Measurements from ENCODE around the gene ZBTB40.

Gene ZBTB40

GRCh38 chr1:22496536-22497160 lies 45.0 kb downstream of the ZBTB40 start:
- Histone ChIP-seq H3K36me3 (ENCODE audit: control insufficient read depth, insufficient read depth, low read length) (no peaks in the 10 kb centered on the region), H3K27me3 (replicated peaks; ENCODE audit: control insufficient read depth, insufficient read depth, low read length) (no peaks in the 10 kb centered on the region), H3K4me3 (replicated peaks; ENCODE audit: low read depth, low read length) (no peak overlapping the region)
- DNase-seq (ENCODE audit: extremely low read depth, insufficient read length), result no peak
- TF ChIP-seq CTCF (IDR thresholded peaks at IDR 0.05; ENCODE audit: insufficient read depth, low read length, poor library complexity, severe bottlenecking), result no peak

- no peak overlapping the region for H3K4me3 ChIP-seq (replicated peaks; ENCODE audit: low read depth, low read length)
- no peaks in the 10 kb centered on the region for H3K27me3 ChIP-seq (replicated peaks; ENCODE audit: control insufficient read depth, insufficient read depth, low read length)
- no peak for DNase-seq (ENCODE audit: extremely low read depth, insufficient read length)
- no peaks in the 10 kb centered on the region for H3K36me3 ChIP-seq (ENCODE audit: control insufficient read depth, insufficient read depth, low read length)
- no peak for TF ChIP-seq CTCF (IDR thresholded peaks at IDR 0.05; ENCODE audit: insufficient read depth, low read length, poor library complexity, severe bottlenecking)
These were observed 46.8 kb downstream of the ZBTB40 start for GRCh38 chr1:22498463-22498862.

GRCh38 chr1:22500058-22500457 lies 48.4 kb downstream of the ZBTB40 start:
- H3K4me3 ChIP-seq (replicated peaks; ENCODE audit: low read depth, low read length), result no peak overlapping the region
- no peaks in the 10 kb centered on the region for H3K27me3 ChIP-seq (replicated peaks; ENCODE audit: control insufficient read depth, insufficient read depth, low read length)
- no peak for DNase-seq (ENCODE audit: extremely low read depth, insufficient read length)
- no peaks in the 10 kb centered on the region for H3K36me3 ChIP-seq (ENCODE audit: control insufficient read depth, insufficient read depth, low read length)
- no peak for TF ChIP-seq CTCF (IDR thresholded peaks at IDR 0.05; ENCODE audit: insufficient read depth, low read length, poor library complexity, severe bottlenecking)

- no peak for DNase-seq (ENCODE audit: extremely low read depth, insufficient read length)
- no peak overlapping the region for H3K4me3 ChIP-seq (replicated peaks; ENCODE audit: low read depth, low read length)
- no peaks in the 10 kb centered on the region for H3K36me3 ChIP-seq (ENCODE audit: control insufficient read depth, insufficient read depth, low read length)
These were observed 48.8 kb downstream of the ZBTB40 start for GRCh38 chr1:22500471-22500870.

GRCh38 chr1:22502202-22502601 lies 50.6 kb downstream of the ZBTB40 start:
- TF ChIP-seq CTCF (IDR thresholded peaks at IDR 0.05; ENCODE audit: insufficient read depth, low read length, poor library complexity, severe bottlenecking), result no peak
- no peak for DNase-seq (ENCODE audit: extremely low read depth, insufficient read length)
- Histone ChIP-seq H3K27me3 (replicated peaks; ENCODE audit: control insufficient read depth, insufficient read depth, low read length) (no peaks in the 10 kb centered on the region), H3K4me3 (replicated peaks; ENCODE audit: low read depth, low read length) (no peak overlapping the region), H3K36me3 (ENCODE audit: control insufficient read depth, insufficient read depth, low read length) (peaks cover 2% of the 10 kb centered on the region)

More at GRCh38 chr1:22500471-22500870, 48.8 kb downstream of the ZBTB40 start:
- TF ChIP-seq CTCF (IDR thresholded peaks at IDR 0.05; ENCODE audit: insufficient read depth, low read length, poor library complexity, severe bottlenecking), result no peak
- no peaks in the 10 kb centered on the region for H3K27me3 ChIP-seq (replicated peaks; ENCODE audit: control insufficient read depth, insufficient read depth, low read length)

Measured in GM06990 (cell line).